Large intestine (tissue), 3 donors: ENCODE results near the gene FAM227A. TPM values are rescaled to one million over a fixed set of nuclear protein-coding genes. Genes with fewer than 3 reads are reported as not detected.
"Not testable (repeated sequence)": the region's sequence is repeated elsewhere in the genome, so short reads cannot be mapped to it uniquely, and the experiment has no call there.

ENCODE experiments used
- DNase-seq, 2 donors: peaks; one replicate each; pipeline versions ENCODE4 v3.0.0 to v3.0.0-alpha.2; 2013
- H3K27ac ChIP-seq: one replicate; pipeline ENCODE4 v1.5.1; 2013; ENCODE audit warnings: low read length
- H3K27me3 ChIP-seq: 2 replicates; pipeline ENCODE4 v1.6.1; 2013; ENCODE audit warnings: low read length; ENCODE audit not compliant: control insufficient read depth, insufficient read depth
- H3K36me3 ChIP-seq: 2 replicates; pipeline ENCODE4 v1.6.1; 2013; ENCODE audit warnings: low read length; ENCODE audit not compliant: control insufficient read depth, insufficient read depth
- H3K4me1 ChIP-seq: one replicate; pipeline ENCODE4 v1.6.1; 2013; ENCODE audit warnings: low read length; ENCODE audit not compliant: control insufficient read depth, insufficient read depth
- H3K4me3 ChIP-seq: one replicate; pipeline ENCODE4 v1.5.1; 2013; ENCODE audit warnings: low read length
- H3K9me3 ChIP-seq: one replicate; pipeline ENCODE4 v1.6.1; 2013; ENCODE audit warnings: mild to moderate bottlenecking, low read depth, low read length, moderate library complexity; ENCODE audit not compliant: control insufficient read depth
- WGBS: methylation state at CpG from one replicate; pipeline ENCODE4 v1.1.5; 2013; ENCODE audit warnings: low lambda C conversion rate; ENCODE audit not compliant: insufficient coverage; 5-methylcytosine and 5-hydroxymethylcytosine counted together
- polyA plus RNA-seq: library from polyadenylated mRNA; unstranded; fragments of 120-200 nt; gene quantifications from one replicate; pipeline ENCODE4 v1.2.1, GENCODE V29; 2013

FAM227A gene
- polyA plus RNA-seq, 1 donor = 1.4 TPM

- Histone ChIP-seq H3K4me3 (no peak overlapping the region), H3K36me3 (no peaks in the 10 kb centered on the region), H3K4me1 (no peaks in the 10 kb centered on the region), H3K27ac (no peak overlapping the region), H3K9me3 (no peaks in the 10 kb centered on the region), H3K27me3 (no peaks in the 10 kb centered on the region)
- no peak for DNase-seq
- no CpG with 5 or more reads among the region's 5 CpGs for WGBS
Measured at GRCh38 chr22:38612217-38613006, 43.8 kb downstream of the FAM227A start.

GRCh38 chr22:38611559-38611958, 44.6 kb downstream of the FAM227A start:
- WGBS = 100% methylated on average over 1 of the region's 5 CpGs
- Histone ChIP-seq H3K4me3 (no peak overlapping the region), H3K9me3 (no peaks in the 10 kb centered on the region), H3K4me1 (no peaks in the 10 kb centered on the region), H3K27ac (no peak overlapping the region), H3K27me3 (no peaks in the 10 kb centered on the region), H3K36me3 (no peaks in the 10 kb centered on the region)
- DNase-seq = no peak

GRCh38 chr22:38610234-38610633, 46.0 kb downstream of the FAM227A start:
- no CpG with 5 or more reads among the region's 5 CpGs for WGBS
- no peak overlapping the region for H3K4me3 ChIP-seq
- H3K27me3 ChIP-seq = no peaks in the 10 kb centered on the region
- no peak overlapping the region for H3K27ac ChIP-seq
- H3K9me3 ChIP-seq = no peaks in the 10 kb centered on the region
- no peaks in the 10 kb centered on the region for H3K36me3 ChIP-seq
- no peaks in the 10 kb centered on the region for H3K4me1 ChIP-seq
- DNase-seq = no peak

GRCh38 chr22:38608992-38609750, 47.0 kb downstream of the FAM227A start:
- H3K27ac ChIP-seq = no peak overlapping the region

GRCh38 chr22:38607680-38608079, 48.5 kb downstream of the FAM227A start:
- H3K4me1 ChIP-seq = no peaks in the 10 kb centered on the region
- H3K27me3 ChIP-seq = no peaks in the 10 kb centered on the region
- H3K9me3 ChIP-seq = no peaks in the 10 kb centered on the region
- no peak for DNase-seq
- H3K4me3 ChIP-seq = no peak overlapping the region
- H3K27ac ChIP-seq = no peak overlapping the region
- H3K36me3 ChIP-seq = no peaks in the 10 kb centered on the region
- no CpG with 5 or more reads among the region's 3 CpGs for WGBS

More at GRCh38 chr22:38608992-38609750, 47.0 kb downstream of the FAM227A start:
- no peak overlapping the region for H3K4me3 ChIP-seq
- no peaks in the 10 kb centered on the region for H3K27me3 ChIP-seq
- no CpG with 5 or more reads among the region's 13 CpGs for WGBS
- H3K9me3 ChIP-seq = no peaks in the 10 kb centered on the region
- H3K4me1 ChIP-seq = no peaks in the 10 kb centered on the region
- no peaks in the 10 kb centered on the region for H3K36me3 ChIP-seq
- no peak for DNase-seq

GRCh38 chr22:38602166-38602565, 54.0 kb downstream of the FAM227A start:
- DNase-seq = no peak
- no peak overlapping the region for H3K4me3 ChIP-seq
- H3K9me3 ChIP-seq = no peaks in the 10 kb centered on the region
- H3K36me3 ChIP-seq = no peaks in the 10 kb centered on the region
- H3K4me1 ChIP-seq = no peaks in the 10 kb centered on the region
- H3K27ac ChIP-seq = no peak overlapping the region
- WGBS = 100% methylated on average over 1 of the region's 1 CpG
- no peaks in the 10 kb centered on the region for H3K27me3 ChIP-seq

- H3K4me1 ChIP-seq = no peaks in the 10 kb centered on the region
- WGBS = 80% methylated on average over 1 of the region's 2 CpGs
- H3K27ac ChIP-seq = no peak overlapping the region
- no peak for DNase-seq
- H3K27me3 ChIP-seq = no peaks in the 10 kb centered on the region
- H3K4me3 ChIP-seq = no peak overlapping the region
- no peaks in the 10 kb centered on the region for H3K9me3 ChIP-seq
- no peaks in the 10 kb centered on the region for H3K36me3 ChIP-seq
Measured at GRCh38 chr22:38601221-38601764, 54.9 kb downstream of the FAM227A start.

GRCh38 chr22:38599466-38599865, 56.7 kb downstream of the FAM227A start:
- no peak for DNase-seq
- H3K27me3 ChIP-seq = no peaks in the 10 kb centered on the region
- WGBS = no CpG with 5 or more reads among the region's 10 CpGs
- H3K27ac ChIP-seq = no peak overlapping the region
- no peak overlapping the region for H3K4me3 ChIP-seq
- no peaks in the 10 kb centered on the region for H3K36me3 ChIP-seq
- no peaks in the 10 kb centered on the region for H3K9me3 ChIP-seq
- no peaks in the 10 kb centered on the region for H3K4me1 ChIP-seq

GRCh38 chr22:38582923-38583322, 73.3 kb downstream of the FAM227A start:
- not testable (repeated sequence) for H3K9me3 ChIP-seq, DNase-seq, H3K4me1 ChIP-seq, H3K27ac ChIP-seq, H3K36me3 ChIP-seq, H3K27me3 ChIP-seq, H3K4me3 ChIP-seq
- no CpG with 5 or more reads among the region's 3 CpGs for WGBS

GRCh38 chr22:38578505-38578904, 77.7 kb downstream of the FAM227A start:
- H3K27me3 ChIP-seq = no peaks in the 10 kb centered on the region
- H3K27ac ChIP-seq = no peak overlapping the region
- no peaks in the 10 kb centered on the region for H3K36me3 ChIP-seq
- DNase-seq = no peak
- H3K4me3 ChIP-seq = no peak overlapping the region
- no peaks in the 10 kb centered on the region for H3K4me1 ChIP-seq
- WGBS = no CpG with 5 or more reads among the region's 5 CpGs
- H3K9me3 ChIP-seq = no peaks in the 10 kb centered on the region
